Measurements from ENCODE around the gene P2RX4.

Gene P2RX4

GRCh38 chr12:121261398-121261797 is 51.5 kb downstream of the P2RX4 start:
- no peak for DNase-seq (ENCODE audit: low read depth in 2 of 2)
- TF ChIP-seq, protein P1, sequence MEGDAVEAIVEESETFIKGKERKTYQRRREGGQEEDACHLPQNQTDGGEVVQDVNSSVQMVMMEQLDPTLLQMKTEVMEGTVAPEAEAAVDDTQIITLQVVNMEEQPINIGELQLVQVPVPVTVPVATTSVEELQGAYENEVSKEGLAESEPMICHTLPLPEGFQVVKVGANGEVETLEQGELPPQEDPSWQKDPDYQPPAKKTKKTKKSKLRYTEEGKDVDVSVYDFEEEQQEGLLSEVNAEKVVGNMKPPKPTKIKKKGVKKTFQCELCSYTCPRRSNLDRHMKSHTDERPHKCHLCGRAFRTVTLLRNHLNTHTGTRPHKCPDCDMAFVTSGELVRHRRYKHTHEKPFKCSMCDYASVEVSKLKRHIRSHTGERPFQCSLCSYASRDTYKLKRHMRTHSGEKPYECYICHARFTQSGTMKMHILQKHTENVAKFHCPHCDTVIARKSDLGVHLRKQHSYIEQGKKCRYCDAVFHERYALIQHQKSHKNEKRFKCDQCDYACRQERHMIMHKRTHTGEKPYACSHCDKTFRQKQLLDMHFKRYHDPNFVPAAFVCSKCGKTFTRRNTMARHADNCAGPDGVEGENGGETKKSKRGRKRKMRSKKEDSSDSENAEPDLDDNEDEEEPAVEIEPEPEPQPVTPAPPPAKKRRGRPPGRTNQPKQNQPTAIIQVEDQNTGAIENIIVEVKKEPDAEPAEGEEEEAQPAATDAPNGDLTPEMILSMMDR (IDR thresholded peaks at IDR 0.05; ENCODE audit: low read depth, low read length) = no peak

GRCh38 chr12:121263206-121263935 is 53.4 kb downstream of the P2RX4 start:
- H3K4me3 ChIP-seq (replicated peaks in 1 of 2; ENCODE audit: low read depth in 2 of 2, low read length in 2 of 2) = no peak overlapping the region
- TF ChIP-seq, protein P1 (IDR thresholded peaks at IDR 0.05; ENCODE audit: low read depth, low read length) = no peak
- no peak for DNase-seq (ENCODE audit: low read depth in 2 of 2)

More at GRCh38 chr12:121261398-121261797, 51.5 kb downstream of the P2RX4 start:
- no peak overlapping the region for H3K4me3 ChIP-seq (replicated peaks in 1 of 2; ENCODE audit: low read depth in 2 of 2, low read length in 2 of 2)

DNA sequence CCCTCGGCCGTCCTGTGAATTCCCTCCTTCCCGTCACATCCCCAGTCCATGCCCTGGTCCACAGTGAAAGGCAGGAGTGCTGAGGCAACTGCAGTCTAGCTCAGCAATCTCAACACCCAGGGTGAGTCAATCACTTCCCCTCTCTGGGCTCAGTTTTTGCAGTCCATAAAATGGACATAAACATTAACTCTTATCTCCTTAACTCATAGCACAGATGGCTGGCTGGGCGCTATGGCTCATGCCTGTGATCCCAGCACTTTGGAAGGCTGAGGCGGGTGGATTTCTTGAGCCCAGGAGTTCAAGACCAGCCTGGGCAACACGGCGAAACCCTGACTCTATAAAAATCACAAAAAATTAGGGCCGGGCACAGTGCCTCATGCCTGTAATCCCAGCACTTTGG is 54.2 kb downstream of the P2RX4 start:
- no peak overlapping the region for H3K4me3 ChIP-seq (replicated peaks in 1 of 2; ENCODE audit: low read depth in 2 of 2, low read length in 2 of 2)
- TF ChIP-seq, protein P1 (IDR thresholded peaks at IDR 0.05; ENCODE audit: low read depth, low read length) = no peak

DNA sequence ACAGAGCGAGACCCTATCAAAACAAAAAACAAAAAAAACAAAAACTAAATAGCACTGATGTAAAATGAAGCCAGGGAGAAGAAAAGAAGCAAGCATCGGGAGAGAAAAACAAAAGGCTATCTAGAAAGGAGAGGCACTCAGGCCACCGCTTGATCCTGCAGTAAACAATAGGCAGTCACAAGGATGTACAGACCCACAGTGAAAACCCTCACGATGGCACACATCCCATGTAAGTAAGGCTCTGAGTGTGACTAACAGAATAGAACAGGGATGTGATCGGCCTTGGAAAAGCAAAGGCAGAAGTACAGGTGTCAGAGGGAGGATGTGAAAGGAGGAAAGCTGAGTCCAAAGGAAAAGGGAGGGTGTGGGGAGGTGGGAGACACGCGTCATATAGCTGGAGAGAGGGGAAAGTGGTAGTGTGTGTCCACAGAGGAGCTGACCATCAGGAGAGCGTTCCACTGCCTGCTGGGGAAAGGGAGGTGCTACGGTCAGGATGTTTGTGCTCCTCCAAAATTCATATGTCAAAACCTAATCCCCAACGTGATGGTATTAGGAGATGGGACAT is 55.1 kb downstream of the P2RX4 start:
- TF ChIP-seq, protein P1 (IDR thresholded peaks at IDR 0.05; ENCODE audit: low read depth, low read length) = no peak
- no peak for DNase-seq (ENCODE audit: low read depth in 2 of 2)
- no peak overlapping the region for H3K4me3 ChIP-seq (replicated peaks in 1 of 2; ENCODE audit: low read depth in 2 of 2, low read length in 2 of 2)

More for the DNA sequence above, 54.2 kb downstream of the P2RX4 start:
- DNase-seq (ENCODE audit: low read depth in 2 of 2) = no peak

DNA sequence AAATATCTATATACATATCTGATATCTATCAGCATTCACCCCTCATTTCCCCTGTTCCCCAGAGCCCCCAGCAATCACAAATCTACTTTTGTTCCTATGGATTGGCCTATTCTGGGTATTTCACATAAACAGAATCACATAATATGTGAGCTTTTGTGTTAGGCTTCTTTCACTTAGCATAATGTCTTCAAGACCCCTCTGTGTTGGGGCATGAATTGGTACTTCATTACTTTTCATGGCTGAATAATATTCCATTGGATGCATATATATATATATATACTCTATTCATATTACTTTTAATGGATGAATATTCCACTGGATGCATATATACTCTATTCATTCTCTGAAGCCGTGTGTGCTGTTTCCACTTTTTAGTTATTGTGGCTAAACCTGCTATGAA is 57.9 kb downstream of the P2RX4 start:
- H3K4me3 ChIP-seq (replicated peaks in 1 of 2; ENCODE audit: low read depth in 2 of 2, low read length in 2 of 2) = no peak overlapping the region
- TF ChIP-seq, protein P1 (IDR thresholded peaks at IDR 0.05; ENCODE audit: low read depth, low read length) = no peak
- no peak for DNase-seq (ENCODE audit: low read depth in 2 of 2)

DNA sequence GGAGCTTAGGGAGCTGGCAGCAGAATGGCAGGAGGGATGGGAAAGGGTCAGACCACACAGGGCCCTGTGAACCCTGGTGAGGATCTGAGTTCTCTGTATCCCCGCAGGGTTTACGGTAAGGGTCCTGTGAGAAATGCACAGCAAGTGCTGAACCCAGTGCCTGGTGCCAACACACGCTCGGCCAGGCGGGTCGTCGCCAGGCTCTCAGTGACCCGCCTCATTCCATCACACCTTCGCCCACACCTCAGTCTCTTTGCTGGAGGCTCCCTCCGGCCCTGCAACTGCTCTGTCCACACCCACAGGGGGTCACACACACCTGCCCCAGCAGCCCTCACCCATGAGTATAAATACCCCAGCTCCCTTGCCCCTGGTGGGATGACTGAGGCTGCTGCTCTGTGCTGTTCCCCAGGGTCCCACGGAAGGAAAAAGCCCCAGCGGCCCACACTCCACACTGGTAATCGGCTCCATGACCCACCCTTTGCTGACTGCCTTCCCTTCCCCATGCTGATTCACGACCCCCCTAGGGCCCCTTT is 63.5 kb downstream of the P2RX4 start:
- no peak overlapping the region for H3K4me3 ChIP-seq (replicated peaks in 1 of 2; ENCODE audit: low read depth in 2 of 2, low read length in 2 of 2)
- no peak for DNase-seq (ENCODE audit: low read depth in 2 of 2)
- TF ChIP-seq, protein P1 (IDR thresholded peaks at IDR 0.05; ENCODE audit: low read depth, low read length) = no peak
